HG03558 (cell line): Measurements from ENCODE around the gene MZF1.

Experiments used
- ATAC-seq: cut with Tn5 transposase; IDR thresholded peaks from one replicate; pipeline ENCODE4 v1.9.1; 2021; ENCODE audit warnings: moderate number of reproducible peaks; ENCODE audit not compliant: unreplicated experiment; ENCODE audit errors: extremely low read depth

MZF1 gene

DNA sequence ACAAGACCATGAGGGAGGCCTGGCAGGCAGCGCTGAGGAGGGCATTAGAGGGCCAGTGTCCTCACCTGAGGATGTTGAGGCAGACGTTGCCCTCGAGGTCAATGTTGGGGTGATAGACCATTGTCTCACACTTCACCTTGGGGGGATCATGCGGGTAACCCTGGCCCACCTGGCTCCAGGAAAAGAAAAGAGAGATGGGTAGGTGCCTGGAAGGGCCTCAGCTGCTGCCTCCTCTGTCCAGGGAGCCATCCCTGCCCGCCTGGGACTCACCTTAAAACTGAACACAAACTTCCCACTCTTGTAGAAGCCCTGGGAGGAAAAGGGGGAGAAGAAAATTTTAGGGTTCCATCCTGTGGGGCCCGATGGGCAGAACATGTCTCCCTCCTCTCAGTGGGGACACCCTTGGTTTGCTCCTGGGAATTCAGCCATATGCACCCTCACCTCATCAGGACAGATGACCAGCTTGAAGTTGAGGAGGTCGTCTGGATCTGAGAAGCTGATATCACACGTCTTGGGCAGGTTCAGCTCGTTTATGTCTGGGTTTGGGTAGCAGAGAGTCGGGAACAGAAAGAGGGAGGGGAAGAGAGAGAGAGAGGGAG is 16.4 kb downstream of the MZF1 start:
- ATAC-seq = no peak

DNA sequence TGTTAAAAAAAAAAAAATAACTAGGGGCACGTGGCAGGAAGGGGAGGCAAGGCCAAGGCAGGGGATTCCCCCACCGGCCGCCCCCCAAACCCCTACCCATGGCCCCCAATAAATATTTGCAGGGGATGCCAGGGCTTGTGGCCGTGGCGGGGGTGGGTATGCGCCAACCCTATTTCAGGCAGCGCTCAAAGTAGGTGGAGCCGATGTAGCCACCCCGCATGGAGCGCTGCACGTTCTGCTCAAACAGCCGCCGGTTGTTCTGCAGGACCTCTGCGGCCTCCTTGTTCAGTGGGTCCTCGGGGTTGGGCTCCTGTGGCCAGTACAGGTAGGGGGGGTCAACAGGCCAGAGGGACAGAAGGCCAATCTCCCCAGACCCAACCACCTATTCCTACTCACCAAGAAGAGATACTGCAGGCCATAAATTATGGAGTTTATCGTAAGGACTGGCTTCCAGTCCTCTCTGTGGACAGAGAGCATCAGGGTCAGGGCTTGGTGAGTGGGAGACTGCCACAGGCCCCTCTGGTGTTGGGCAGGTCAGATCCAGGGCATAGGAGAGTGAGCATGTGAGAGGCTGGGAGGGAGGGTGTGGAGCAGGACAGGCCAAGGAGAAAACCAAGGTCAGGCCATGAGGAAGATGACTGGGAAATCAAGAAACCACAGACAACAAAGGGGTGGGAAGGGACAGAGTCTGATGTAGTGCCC is 17.1 kb downstream of the MZF1 start:
- ATAC-seq = no peak

DNA sequence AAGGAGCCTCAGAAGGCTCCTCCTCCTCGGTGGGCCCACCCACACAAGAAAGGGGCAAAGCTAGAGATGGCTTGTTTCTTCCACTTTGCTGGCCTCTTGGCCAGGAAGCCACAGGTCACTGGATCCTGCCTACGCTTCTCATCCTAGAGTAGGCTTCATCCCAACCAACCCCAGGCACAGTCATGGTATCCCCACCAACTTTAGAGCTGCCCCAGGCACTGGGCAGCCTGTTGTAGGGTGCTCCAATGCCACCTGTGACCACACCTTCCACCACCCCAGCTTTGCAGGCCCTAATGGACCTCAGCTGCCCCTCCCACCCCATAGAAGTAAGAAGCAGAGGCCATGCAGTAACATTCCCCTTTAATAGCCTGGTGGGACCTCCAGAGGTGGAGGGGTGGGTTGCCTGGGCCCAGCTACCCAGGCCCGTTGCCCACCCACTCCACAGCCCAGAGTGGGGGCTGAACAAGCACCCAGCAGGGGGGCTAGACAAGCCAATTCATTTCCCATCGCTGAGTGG is 17.7 kb downstream of the MZF1 start:
- ATAC-seq = no peak

DNA sequence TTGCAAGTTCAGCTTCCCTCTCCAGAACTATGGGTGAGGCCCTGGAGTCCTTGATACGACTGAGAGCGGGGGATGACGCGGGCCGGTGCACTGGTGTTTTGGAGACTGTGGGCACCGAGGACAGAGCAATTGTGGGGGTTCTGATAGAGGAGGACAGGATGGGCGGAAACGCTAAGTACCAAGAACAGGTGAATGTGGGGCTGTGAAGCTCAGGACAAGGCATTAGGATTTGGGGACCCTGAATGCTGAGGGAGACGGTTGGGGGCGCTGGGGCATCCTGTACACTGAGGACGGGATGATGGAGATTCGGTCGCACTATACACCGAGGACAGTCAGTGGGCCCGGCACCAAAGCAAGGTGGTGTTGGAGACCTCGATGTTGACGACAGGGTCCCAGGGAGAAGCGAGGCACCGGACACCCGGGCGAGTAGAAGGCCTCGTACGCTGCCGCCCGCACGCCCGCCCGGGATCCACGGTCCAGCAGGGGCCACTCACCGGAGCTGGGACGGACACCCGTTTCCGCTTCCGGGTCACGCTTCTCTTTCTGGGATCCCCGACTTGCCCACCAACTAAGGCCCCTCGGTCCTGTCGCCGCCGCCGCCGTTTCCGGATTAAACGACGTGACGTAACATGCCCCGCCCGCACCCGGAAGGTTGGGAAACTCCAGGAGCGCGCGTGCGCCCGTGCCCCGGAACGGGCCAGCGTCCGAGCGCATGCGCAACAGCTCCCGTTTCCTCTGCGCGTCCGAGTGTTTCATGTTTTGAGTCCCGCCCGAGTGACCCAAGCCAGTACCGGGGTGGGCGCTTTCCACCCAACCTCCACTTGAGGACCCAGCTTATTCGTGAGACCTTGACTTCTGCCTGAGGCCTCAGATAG is 18.4 kb downstream of the MZF1 start, which contains the start of gene CHMP2A:
Gene CHMP2A (minus strand): TSS at position 612 of the 875 bp plus-strand sequence. CDS start 893 bp downstream, outside the sequence.
- ATAC-seq = no peak

DNA sequence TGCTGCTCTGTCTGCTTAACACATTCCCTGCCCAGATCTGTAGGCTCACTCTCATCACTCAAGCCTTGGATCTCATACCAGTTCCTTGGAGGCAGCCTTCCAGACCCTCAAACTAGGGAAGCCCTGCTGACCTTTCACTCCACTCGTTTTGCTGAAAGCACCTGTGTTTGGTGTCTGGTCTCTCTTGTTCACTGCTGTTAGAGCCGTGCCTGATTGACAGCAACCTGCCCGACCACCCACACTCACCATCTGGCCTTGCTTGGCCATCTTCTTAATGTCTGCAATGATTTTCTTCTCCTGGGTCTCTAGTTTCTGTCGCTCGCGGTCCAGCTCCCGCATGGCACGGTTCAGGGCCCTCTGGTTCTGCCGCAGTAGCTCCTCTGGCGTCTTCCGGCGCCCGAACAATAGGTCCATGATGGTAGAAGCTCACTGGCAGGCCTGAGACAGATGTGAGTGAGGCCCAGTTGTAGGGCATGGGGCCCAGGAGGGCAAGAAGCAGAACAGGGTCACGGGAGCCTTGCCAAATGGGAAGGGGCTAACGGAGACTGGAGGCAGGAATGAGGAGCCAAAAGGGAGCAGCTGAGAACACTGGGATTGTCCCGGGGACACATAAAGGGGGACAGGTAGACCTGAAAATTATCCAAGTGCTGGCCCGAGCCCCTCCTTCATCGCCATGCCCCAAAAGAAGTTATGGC is 19.2 kb downstream of the MZF1 start:
- no peak for ATAC-seq

DNA sequence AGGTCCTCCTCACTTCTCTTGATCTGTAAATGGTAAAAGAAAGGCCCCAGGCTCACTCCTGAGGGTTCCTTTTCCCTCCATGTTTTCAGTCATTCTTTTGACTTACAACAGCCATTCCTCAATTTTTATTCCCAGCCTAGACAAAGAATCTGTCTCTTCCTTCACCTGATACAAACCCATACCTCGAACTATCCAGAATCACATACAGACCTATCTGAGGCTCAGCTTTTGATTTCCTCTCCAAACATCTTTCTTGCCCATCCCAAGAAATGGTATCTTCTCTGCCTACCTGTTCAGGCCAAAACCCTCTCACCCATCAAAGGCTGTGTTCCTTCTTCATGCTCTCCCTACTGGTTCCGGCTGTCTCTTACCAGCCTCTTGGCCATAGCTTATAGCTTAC is 20.5 kb downstream of the MZF1 start:
- no peak for ATAC-seq

DNA sequence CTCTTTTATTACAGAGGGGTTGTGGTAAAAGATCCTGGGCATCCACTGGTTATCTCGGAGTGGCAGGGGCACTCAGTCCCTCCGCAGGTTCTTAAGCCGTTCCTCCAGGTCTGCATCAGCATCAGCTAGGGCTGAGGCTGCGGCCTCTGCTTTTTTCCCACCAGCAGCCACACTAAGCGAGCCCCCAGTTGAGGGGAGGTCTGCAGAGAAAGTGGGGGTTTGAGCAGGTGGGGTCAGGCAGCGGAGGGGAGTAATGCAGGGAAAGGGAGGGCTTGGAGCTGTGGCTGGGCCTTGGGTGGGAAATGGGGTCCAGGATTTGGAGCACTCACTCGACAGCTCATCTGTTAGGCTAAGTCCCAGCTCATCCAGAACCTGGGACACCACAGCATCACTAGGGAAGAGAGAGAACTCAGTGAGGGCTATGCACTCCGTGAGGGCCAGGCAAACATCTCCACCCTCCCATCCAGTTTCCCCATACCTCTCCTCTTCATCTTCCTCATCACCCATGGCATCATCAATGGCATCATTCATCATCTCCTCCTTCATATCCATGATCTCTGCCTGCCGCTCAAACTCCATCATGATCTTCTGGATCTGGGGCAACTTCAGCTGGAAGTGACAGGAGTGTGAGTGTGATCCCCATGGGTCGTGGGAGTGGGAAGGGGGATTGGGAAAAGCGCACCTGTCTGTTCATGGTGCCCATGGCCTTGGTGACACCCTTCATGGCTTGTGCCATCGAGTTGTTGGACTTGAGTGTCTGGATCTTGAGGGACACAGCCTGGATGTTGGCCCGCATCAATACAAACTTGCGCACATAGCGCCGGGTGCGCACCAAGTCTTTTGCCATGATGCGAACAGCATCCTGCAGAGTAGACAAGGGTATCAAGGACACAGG is 21.3 kb downstream of the MZF1 start:
- no peak for ATAC-seq

DNA sequence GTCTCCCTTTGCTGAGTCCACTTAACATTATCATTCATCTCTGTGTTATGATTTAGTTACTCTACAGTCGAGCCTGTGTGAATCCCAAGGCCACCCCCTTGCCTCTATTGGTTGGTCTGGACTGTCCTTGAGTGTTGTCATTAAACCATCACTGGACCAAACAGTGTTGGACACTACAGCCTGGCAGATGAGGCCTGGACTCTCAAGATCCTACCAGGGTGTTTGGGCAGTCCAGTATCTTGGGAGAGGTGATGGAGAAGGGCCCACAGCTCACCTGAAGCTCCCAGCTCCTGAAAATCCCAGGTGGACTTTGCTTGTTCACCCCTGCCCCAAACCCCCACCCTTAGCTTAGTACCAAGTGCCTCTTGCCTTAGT is 22.0 kb downstream of the MZF1 start:
- no peak for ATAC-seq

DNA sequence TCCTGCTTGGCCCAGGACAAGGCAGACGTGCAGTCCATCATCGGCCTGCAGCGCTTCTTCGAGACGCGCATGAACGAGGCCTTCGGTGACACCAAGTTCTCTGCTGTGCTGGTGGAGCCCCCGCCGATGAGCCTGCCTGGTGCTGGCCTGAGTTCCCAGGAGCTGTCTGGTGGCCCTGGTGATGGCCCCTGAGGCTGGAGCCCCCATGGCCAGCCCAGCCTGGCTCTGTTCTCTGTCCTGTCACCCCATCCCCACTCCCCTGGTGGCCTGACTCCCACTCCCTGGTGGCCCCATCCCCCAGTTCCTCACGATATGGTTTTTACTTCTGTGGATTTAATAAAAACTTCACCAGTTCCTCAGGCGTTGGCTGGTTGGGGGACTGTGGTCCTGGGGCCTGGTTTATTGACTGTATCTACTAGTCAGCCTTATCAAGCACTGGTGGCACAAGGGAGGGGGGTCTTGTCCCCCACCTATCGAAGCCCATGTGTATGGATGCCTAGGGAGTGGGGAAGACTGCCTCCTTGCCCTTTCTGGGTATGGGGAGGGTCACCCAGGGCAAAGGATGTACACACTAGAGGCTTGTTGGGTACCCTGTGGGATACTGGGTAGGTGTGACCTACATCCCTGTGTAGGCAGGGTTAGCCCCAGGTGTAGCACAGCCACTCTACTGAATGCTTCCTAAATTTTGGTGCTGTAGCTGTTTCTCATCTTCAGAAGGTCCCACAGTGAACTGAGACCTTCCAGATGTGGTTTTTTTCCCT is 22.6 kb downstream of the MZF1 start:
- no peak for ATAC-seq

DNA sequence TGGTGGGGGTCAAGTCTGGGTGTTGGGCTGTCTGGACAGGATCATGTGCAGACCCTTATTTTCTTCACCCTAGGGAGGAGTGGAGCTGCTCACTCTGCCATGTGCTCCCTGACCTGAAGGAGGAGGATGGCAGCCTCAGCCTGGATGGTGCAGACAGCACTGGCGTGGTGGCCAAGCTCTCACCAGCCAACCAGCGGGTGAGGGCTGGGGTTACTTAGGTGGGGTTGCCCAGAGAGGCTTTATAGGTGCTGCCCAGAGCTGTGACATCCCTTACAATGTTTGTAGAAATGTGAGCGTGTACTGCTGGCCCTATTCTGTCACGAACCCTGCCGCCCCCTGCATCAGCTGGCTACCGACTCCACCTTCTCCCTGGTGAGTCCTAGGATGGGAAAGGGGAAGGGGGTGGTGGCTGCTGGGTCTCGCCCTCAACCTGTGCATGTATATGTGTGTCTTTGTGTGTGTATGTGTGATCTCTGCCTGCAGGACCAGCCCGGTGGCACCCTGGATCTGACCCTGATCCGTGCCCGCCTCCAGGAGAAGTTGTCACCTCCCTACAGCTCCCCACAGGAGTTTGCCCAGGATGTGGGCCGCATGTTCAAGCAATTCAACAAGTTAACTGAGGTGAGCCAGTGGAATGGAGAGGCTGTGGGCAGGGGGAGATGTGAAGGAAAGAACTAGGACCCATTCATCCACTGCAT is 23.3 kb downstream of the MZF1 start:
- no peak for ATAC-seq

DNA sequence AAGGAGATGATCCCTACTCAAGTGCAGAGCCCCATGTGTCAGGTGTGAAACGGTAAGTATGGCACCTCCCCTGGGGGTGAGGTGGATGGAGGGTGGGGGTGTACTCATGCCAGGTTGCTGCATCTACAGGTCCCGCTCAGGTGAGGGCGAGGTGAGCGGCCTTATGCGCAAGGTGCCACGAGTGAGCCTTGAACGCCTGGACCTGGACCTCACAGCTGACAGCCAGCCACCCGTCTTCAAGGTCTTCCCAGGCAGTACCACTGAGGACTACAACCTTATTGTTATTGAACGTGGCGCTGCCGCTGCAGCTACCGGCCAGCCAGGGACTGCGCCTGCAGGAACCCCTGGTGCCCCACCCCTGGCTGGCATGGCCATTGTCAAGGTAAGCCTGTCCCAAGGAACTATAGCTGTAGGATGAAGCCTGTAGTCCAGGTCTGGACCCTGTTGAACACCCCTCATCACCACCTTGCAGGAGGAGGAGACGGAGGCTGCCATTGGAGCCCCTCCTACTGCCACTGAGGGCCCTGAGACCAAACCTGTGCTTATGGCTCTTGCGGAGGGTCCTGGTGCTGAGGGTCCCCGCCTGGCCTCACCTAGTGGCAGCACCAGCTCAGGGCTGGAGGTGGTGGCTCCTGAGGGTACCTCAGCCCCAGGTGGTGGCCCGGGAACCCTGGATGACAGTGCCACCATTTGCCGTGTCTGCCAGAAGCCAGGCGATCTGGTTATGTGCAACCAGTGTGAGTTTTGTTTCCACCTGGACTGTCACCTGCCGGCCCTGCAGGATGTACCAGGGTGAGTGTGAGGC is 24.1 kb downstream of the MZF1 start:
- ATAC-seq = no peak

DNA sequence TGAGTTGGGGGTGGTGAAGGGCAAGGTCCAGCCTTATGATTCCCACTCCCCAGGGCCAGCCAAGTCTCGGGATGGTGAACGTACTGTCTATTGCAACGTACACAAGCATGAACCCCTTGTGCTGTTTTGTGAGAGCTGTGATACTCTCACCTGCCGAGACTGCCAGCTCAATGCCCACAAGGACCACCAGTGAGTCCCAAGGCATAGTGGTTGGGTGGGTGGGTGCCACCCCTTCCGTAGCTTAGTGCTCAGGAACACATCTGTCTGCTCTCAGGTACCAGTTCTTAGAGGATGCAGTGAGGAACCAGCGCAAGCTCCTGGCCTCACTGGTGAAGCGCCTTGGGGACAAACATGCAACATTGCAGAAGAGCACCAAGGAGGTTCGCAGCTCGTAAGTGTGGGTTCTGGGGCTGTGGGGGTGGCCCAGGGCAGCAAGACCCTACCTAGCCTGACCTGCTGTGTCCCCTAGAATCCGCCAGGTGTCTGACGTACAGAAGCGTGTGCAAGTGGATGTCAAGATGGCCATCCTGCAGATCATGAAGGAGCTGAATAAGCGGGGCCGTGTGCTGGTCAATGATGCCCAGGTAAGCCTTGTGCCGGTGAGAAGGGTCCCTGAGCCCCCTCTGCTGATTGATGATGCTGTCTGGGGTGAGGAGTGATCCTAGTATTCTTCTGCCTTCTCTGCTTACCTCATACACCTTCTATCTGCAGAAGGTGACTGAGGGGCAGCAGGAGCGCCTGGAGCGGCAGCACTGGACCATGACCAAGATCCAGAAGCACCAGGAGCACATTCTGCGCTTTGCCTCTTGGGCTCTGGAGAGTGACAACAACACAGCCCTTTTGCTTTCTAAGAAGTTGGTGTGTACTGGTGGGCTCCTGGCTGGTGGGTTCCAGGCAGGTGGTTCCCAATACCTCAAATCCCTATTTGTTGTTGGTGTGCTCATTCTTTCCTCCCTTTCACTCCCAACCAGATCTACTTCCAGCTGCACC is 25.5 kb downstream of the MZF1 start:
- ATAC-seq = no peak

DNA sequence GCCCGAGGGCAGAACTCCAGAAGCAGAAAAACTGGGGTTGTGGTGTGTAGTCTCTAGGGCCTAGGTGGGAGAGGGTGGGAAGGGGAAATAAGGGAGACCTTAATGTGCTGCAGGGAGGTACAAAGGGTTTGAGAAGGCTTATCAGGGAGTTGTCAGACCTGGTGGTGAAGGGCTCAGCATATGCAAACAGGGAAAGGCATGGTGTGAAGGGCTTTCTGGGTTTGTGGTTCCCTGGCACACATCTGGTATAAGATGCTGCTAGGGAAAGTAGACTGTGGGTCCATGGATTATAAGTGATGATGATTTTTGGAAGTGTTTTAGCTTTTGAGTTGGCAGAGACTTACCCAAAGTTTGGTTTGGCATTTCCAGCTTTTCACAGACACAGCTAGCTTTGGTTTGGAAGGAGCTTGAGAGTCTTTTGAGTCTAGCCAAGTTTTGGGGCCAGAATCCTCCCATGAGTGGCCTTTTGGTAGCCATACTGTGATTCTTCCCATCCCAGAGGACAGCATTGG is 27.1 kb downstream of the MZF1 start:
- no peak for ATAC-seq

DNA sequence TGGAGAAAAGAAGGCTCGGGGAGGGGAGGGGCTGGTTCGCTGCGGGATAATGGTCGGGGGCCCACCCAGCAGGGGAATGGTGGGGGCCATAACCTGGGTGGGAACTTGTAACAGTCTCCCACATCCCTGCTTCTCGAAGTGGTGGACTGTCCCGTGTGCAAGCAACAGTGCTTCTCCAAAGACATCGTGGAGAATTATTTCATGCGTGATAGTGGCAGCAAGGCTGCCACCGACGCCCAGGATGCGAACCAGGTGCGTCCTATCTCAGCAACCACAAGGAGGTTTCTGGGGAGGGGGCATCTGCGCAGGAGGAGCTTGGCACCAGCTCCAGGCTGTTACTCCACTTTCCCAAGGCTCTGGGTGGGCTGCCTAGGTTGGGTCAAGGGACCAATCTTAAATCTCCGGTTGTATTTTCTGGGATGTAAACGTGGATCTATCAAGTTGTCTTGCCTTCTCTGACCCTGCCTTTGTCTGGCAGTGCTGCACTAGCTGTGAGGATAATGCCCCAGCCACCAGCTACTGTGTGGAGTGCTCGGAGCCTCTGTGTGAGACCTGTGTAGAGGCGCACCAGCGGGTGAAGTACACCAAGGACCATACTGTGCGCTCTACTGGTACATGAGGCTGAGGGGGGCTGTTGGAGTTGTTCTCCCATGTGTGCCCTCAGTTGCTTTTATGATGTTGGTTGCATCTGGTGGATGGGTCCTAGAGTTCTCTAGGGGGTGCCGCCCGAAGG is 27.7 kb downstream of the MZF1 start:
- ATAC-seq = no peak

DNA sequence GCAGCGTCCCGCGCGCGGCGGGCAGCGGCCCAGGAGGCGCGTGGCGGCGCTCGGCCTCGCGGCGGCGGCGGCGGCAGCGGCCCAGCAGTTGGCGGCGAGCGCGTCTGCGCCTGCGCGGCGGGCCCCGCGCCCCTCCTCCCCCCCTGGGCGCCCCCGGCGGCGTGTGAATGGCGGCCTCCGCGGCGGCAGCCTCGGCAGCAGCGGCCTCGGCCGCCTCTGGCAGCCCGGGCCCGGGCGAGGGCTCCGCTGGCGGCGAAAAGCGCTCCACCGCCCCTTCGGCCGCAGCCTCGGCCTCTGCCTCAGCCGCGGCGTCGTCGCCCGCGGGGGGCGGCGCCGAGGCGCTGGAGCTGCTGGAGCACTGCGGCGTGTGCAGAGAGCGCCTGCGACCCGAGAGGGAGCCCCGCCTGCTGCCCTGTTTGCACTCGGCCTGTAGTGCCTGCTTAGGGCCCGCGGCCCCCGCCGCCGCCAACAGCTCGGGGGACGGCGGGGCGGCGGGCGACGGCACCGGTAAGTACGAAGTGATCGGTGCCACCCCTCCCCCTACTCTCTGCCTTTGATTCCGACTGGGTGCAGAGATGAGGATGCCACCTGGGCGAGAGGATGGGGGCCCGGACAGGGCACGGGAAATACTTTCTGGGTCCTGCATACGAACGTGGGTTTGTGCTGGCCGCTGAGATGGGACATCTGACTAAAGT is 28.4 kb downstream of the MZF1 start:
- ATAC-seq = peak; percentile 34
